GM21619 (cell line): ENCODE data around the gene PAQR8.

Experiments used
- ATAC-seq: cut with Tn5 transposase; IDR thresholded peaks from one replicate; pipeline ENCODE4 v1.9.1; 2021; ENCODE audit not compliant: unreplicated experiment

PAQR8 gene

DNA sequence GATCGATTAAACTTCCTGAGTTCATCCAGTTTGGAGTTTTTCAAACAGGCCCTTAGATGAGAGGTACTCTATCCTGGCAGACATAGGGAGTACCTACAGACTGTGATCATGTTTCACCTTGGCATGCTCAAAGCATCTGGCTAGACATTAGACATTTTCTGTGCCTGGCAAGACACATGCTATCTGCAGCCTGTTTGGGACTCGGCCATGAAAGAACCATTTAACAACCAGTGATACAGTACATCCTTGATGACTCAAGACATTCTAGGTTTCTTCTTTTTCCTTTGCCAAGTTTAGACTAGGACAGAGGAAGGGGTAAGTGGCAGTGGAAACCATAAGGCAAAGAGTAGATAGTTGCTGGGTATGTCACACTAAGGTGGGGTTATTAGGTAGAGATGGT lies 15.4 kb upstream of the PAQR8 start:
- ATAC-seq: no peak

DNA sequence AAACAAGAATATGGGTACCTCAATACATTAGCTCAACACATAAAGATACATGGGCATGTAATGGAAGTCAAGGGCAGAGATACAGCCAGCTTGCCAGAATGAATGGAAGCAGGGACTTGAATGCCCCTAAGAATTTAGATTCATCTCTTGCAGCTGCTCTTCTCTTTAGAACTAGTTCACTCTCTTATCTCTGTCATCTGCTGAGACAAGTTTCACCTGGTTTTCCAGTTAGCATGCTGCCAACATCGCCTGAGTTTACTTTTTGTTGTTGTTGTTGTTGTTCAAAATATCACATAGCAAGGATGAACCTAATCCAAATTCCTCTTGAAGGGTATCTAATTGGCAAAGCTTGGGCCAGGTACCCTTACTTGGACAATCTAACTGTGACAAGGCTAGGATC lies 14.1 kb upstream of the PAQR8 start:
- ATAC-seq: no peak

DNA sequence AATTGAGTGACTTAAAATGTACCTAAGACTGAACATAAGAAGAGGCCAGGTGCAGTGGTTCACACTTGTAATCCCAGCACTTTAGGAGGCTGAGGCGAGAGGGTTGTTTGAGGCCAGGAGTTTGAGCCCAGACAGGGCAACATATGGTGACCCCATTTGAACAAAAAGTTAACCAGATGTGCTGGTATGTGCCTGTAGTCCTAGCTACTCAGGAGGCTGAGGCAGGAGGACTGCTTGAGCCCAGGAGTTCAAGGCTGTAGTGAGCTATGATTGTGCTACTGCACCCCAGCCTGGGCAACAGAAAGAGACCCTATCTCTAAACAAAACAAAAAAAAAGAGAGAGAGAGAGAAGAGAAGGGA lies 10.1 kb upstream of the PAQR8 start:
- ATAC-seq: no peak

DNA sequence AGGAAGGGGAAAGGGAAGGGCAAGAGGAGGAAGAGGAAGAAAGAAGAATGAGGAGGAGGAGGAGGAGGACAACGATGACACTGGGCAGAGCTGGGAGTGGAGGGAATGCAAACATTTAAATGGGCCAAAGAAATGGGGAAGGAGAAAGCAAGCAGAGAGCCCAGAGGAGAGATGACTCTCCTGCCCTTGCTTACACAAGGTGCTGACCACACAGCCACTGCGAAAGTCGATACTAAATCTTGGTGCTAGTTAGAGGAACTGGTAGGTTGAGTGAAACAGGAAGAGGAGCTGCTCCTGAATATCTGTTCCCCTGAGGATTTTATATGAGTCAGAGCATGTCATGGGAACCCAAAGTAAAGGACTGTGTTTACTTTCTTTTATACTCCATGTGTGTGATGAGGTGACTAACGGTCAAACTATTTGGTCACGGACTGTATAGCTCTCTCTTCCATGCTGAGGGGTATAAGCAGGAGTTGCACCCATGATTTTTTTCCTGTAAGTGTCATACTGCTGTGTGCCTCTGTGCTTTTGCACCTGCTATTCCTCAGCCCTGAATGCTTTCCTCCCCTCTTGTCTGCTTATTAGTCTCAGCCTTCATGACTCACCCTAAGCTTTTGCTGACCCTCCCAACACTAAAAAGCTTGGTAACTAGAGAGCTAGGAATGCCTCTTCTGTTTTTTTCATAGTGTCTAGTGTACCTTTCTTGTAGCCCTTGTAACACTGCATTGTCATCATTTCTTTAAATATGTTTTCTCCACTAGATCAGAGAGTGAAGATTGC lies 9.5 kb upstream of the PAQR8 start:
- ATAC-seq: peak; percentile 96

DNA sequence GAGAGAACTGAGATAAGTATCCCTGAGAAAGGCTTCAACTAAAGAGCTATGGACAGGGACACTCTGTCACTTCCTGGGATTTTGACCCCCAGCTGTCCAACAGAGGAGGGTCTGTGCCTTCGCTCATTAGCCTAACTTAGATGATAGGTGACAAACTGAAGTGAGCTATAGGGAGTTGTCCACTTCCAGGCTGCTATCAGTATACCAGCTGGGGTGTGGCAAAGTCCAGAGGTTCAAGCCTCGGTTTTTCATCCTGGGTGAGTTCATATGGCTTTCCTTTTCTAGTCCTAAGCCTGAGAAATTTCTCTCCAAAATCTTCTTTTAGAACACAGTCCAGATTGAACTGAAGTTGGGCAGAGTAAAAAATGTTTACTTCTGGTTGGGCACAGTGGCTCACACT lies 5.9 kb upstream of the PAQR8 start:
- no peak for ATAC-seq

DNA sequence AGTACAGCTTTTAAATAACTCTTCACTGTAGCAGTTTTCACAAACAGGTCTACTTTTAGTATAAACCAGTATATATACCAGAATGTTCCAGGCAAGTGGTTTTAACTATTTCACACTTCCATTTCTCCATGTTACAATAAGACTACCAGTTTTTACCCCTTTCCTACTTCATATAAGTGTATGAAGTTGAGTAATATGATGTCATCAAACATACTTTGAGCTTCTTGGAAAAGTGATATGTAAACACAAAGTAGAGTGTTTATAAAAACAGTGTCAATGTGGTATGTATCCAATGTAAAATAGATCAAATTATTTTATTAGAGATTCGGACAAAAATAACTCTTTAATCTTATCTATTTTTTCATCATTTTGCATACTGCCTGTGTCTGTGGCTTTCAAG lies 2.5 kb upstream of the PAQR8 start:
- no peak for ATAC-seq

GRCh38 chr6:52360028-52360427 lies 1.9 kb upstream of the PAQR8 start:
- ATAC-seq: no peak

DNA sequence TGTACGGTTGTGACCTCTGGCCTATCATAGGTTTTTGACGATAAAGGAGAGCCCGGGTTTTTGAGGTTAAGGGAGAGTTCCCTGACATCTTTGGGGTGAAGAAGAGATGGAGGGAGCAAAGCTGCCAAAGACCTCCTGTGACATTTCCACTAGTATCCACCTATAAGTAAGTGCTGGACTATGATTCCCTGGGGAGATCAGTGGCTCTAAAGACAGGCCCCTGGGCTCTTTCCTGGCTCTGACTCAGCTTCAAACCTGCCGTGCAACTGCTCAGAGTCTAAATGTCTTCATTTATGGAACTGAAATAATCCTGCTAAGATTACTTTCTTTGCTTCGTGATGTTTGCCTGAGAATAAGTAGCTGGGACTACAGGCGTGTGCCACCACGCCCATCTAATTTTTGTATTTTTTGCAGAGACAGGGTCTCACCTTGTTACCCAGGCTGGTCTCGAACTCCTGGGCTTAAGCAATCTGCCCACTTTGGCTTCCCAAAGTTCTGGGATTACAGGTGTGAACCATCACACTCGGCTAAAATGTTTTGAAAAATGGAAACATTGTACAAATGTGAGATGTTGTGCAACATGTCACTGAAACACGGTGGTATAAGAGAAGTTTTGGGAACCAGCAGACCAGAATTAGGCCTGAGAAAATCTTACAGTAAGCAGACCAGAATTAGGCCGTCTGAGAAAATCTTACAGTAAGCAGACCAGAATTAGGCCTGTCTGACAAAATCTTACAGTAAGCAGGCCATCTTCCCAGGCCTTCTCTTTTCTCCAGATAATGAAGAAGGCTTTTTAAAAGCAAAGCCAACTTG lies 1.1 kb upstream of the PAQR8 start:
- ATAC-seq: no peak

DNA sequence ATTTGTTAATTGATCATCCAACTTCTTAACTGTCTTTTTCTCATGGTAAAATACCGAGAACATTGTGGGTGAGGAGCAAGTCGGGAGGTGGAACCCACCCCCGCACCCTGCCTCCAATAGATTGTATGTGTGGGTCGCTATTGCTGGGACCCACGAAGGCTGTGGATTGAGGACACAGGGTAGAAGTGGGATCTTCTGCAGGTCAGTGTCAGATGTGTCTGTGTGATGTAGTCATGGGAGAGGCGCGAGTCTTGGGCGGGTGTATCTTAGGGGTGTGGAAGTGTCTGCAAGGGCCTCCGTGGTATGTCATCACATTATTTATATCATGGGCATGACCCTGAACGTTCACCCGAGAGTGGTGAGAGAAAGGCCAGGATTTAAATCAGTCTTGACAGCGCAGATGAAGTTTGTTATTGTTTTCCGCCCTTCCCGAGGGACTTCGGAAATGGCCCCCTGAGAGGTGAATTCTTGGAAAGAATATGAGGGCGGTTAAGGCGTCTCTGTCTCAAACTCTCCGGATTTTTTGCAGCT lies 472 bp upstream of the PAQR8 start:
- ATAC-seq: peak; percentile 15

GRCh38 chr6:52362443-52363227 lies 684 bp downstream of the PAQR8 start:
- ATAC-seq: peak; percentile 44

- ATAC-seq: no peak
These were observed 1.4 kb downstream of the PAQR8 start for GRCh38 chr6:52363228-52363867.

DNA sequence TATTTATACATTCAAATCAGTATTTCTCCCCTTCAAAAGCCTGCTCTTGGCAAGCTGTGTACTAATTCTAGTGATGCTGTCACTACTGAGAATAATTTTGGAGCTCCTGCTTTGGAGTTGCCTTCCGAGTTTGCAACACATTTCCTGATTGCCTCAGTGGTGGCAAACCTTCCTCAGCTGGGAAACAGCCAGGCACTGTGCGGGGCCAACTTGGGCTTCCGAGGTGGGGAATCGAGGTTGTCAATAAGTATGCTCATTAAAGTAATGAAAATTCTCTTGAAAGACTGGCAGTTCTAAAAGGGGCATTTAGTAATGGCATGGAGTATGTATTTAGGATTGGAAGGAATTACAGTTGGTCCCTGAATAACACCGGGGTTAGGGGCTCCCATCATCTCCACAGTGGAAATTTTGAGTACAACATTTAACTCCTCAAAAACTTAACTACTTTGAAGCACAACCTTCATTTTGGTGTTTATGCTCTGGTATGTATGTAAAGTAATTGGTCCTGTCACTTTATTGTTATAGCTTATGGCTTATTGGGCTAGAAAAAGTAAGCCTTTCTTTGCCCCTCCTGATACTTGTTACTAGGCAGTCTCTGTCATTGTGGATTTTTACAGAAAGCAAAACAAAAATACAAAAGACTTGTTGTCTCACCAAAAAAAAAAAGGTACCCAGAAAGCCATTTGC lies 2.7 kb downstream of the PAQR8 start:
- no peak for ATAC-seq

DNA sequence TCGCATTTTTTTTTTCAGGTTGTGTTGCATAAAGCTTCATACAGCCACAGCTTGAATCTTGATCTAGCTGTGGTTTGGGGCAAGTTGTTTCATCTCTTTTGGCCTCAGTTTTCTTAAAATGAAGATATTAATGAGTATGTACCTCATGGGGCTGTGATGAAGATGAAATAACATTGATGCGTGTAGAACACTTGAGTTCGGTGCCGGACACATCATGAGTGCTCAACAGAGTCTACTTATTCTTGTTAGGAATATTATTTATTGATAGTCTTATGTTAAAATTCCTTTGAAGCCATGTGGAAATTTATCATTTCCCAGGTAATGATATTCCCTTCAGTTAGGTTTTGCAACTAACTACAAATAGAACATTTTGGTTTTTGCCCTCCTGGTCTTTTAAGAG lies 3.4 kb downstream of the PAQR8 start:
- no peak for ATAC-seq

DNA sequence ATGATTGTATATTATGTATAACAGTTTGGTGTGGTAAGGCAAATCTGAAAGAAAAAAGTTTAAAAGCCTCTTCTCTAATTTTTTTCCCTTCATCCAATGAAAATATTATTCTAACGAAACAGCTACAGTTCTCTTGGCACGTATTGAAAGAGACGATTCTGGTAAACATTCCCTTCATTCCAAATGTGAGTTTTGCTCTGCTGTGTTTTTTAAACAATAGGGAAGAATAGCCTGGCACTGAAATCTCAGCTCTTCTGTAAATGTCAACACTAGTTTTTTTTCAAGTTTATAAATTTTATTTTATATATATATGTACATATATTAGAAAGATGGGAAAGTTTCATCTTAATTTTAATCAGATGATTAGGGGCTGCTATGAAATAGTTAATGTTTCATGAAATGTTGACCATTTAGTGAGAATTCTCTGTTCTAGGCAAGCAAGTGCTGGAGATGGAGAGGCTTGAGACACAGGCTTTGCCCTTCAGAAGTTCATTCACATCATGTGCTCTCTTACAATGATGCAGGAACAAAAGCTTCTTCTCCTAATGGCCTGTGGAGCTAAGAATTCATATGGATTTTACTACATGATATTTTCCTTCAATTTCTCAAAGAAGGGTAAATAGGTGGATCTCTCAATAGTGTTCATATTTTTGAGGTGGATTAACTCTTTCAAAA lies 4.1 kb downstream of the PAQR8 start:
- no peak for ATAC-seq

- ATAC-seq: no peak
These were observed 6.1 kb downstream of the PAQR8 start for GRCh38 chr6:52368002-52368401.

GRCh38 chr6:52369234-52369633 lies 7.3 kb downstream of the PAQR8 start:
- no peak for ATAC-seq

GRCh38 chr6:52371656-52372191 lies 9.8 kb downstream of the PAQR8 start:
- no peak for ATAC-seq

- no peak for ATAC-seq
These were observed 11.3 kb downstream of the PAQR8 start for GRCh38 chr6:52373151-52373690.

DNA sequence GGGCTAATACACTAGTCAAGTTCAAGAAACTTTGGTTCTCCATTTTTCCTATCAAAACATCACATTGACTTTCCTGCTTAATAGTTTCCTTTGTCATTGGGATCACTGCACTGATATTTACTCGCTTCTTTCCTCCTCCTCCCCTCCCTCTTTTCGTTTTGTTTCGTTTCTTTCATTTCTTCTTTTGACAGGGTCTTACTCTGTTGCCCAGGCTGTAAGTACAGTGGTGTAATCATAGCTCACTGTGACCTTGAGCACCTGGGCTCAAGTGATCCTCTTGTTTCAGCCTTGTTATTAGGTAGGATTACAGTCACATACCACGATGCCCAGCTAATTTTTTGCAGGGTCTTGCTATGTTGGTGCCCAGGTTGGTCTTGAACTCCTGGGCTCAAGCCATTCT lies 12.3 kb downstream of the PAQR8 start:
- no peak for ATAC-seq
